Naive B cell (primary cell): Measurements from ENCODE around the gene FRAS1. TPM values are rescaled to one million over a fixed set of nuclear protein-coding genes. Genes with fewer than 3 reads are reported as not detected.

Source experiments
- ATAC-seq, 2 donors: fragments of 150-1000 bp; cut with Tn5 transposase; 2 replicates each; pipeline ENCODE4 v1.10.0; 2021; ENCODE audit warnings: low read depth in 2 of 2, mild to moderate bottlenecking in 2 of 2, moderate library complexity in 2 of 2
- DNase-seq: peaks from one replicate; pipeline ENCODE4 v3.0.0; 2022
- H3K27ac Mint-ChIP-seq, 6 donors: one replicate each; pipeline ENCODE4 v1.8.0; 2020 to 2022; ENCODE audit warnings: mild to moderate bottlenecking in 6 of 6, mixed read lengths in 6 of 6, moderate library complexity in 5 of 6, inconsistent platforms in 2 of 6
- H3K27me3 Mint-ChIP-seq, 3 donors: one replicate each; pipeline ENCODE4 v1.8.0; 2021 to 2022; ENCODE audit warnings: mixed read lengths in 3 of 3, mild to moderate bottlenecking in 1 of 3
- H3K36me3 Mint-ChIP-seq, 2 donors: one replicate each; pipeline ENCODE4 v1.8.0; 2020 to 2022; ENCODE audit warnings: mixed read lengths in 2 of 2, inconsistent platforms in 1 of 2, mild to moderate bottlenecking in 1 of 2
- H3K4me1 Mint-ChIP-seq, 3 donors: one replicate each; pipeline ENCODE4 v1.8.0; 2020 to 2022; ENCODE audit warnings: mixed read lengths in 3 of 3, inconsistent platforms in 1 of 3, mild to moderate bottlenecking in 1 of 3, moderate library complexity in 1 of 3
- H3K4me3 Mint-ChIP-seq, 8 donors: one replicate each; pipeline ENCODE4 v1.8.0; 2020 to 2022; ENCODE audit warnings: mild to moderate bottlenecking in 8 of 8, mixed read lengths in 8 of 8, moderate library complexity in 8 of 8, inconsistent platforms in 2 of 8
- H3K9me3 Mint-ChIP-seq, 7 donors: one replicate each; pipeline ENCODE4 v1.8.0; 2020 to 2022; ENCODE audit warnings: mixed read lengths in 7 of 7, mild to moderate bottlenecking in 5 of 7, inconsistent platforms in 2 of 7, moderate library complexity in 1 of 7
- polyA plus RNA-seq, 6 donors: library from polyadenylated mRNA; unstranded; fragments of 300-500 nt; fragmentation: Illumina TruSeq; gene quantifications; one replicate each; pipeline ENCODE4 v1.2.3, GENCODE V29; 2021; ENCODE audit warnings: low read depth in 6 of 6

Gene FRAS1
- polyA plus RNA-seq, 6 donors from 2014 or later: 0.01 to 0.09 TPM; not detected in 4

DNA sequence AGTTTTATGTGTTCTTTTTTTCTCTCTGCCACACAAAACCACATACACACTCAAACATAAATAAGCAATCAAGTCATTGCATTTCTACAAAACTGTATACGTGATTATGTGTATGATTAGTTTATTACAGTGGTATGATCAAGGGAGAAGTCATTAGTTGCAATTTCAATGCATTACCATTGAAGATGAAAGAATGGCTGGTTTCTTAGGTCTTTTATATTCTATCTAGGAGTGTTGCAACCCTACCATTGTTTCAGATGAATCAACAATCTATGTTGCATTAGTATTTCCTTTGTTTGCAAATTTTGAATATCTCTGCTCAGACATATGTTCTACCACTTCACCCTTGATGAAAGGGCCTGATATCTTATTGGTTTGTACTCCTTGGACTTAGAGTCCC is 501.3 kb downstream of the FRAS1 start:
- H3K36me3 Mint-ChIP-seq: peaks cover 0 to 5% of the 10 kb centered on the region in 2 donors
- no peaks in the 10 kb centered on the region for H3K9me3 Mint-ChIP-seq
- H3K4me1 Mint-ChIP-seq: no peaks in the 10 kb centered on the region
- no peak overlapping the region for H3K4me3 Mint-ChIP-seq
- H3K27me3 Mint-ChIP-seq: peaks cover 11 to 33% (median 22%) of the 10 kb centered on the region in 3 donors
- ATAC-seq (no peak), DNase-seq (no peak)
- H3K27ac Mint-ChIP-seq: no peak overlapping the region

DNA sequence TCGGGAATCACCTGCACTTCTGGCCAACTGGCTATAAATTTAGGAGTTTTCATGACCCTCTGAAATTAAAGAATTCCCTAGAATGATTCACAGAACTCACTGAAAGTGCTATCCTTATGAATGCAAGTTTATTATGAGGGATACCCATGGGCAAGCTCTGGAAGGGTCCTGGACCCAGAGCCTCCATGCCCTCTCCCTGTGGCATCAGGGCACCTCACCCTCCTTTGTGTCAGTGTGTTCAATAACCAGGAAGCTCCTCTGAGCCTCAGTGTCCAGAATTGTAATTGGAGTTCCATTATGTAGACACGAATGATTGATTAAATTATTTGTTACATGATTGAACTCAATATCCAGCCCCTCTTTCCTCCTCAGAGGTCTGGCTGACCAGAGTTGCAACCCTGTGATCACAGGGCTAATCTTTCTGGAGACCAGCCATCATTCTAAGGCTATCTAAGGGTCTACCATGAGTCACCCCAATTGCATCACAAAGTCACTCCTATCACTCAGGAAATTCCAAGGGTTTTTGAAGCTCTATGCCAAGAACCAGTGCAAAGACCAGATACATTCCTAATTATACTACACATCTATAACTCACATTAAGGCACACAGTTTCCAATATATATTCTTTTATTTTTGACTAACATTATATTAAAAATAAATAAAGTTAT is 503.3 kb downstream of the FRAS1 start:
- Mint-ChIP-seq H3K9me3 (no peaks in the 10 kb centered on the region), H3K4me1 (no peaks in the 10 kb centered on the region), H3K27me3 (peaks cover 5 to 26% (median 25%) of the 10 kb centered on the region in 3 donors), H3K4me3 (no peak overlapping the region), H3K27ac (no peak overlapping the region), H3K36me3 (no peaks in the 10 kb centered on the region)
- DNase-seq (no peak), ATAC-seq (no peak)

DNA sequence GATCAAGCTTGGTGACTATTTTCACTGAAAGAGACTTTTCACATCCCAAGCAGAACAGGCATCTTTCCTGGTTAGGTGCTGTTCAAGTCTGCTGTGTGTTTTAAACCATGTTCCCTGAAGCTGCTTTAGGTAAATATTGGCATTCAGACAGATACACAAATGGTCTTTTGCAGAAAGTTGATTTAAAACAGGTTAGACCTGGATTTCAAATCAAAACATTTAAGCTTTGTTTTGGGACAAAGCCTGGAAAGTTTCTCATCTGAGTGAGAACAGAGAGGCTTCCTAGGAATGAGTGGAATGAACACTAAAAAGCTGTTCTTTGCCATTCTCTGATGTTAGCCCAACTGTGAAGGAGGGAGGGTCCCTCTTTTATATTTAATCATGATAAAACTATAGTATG is 504.6 kb downstream of the FRAS1 start:
- peak overlapping the region in 1 of 6 donors; percentile 17 for H3K27ac Mint-ChIP-seq
- DNase-seq (no peak), ATAC-seq (no peak)
- no peaks in the 10 kb centered on the region for H3K4me1 Mint-ChIP-seq
- H3K36me3 Mint-ChIP-seq: no peaks in the 10 kb centered on the region
- H3K9me3 Mint-ChIP-seq: no peaks in the 10 kb centered on the region
- H3K27me3 Mint-ChIP-seq: peaks cover 5 to 26% (median 26%) of the 10 kb centered on the region in 3 donors
- no peak overlapping the region for H3K4me3 Mint-ChIP-seq

- no peaks in the 10 kb centered on the region for H3K36me3 Mint-ChIP-seq
- DNase-seq (no peak), ATAC-seq (no peak)
- H3K27me3 Mint-ChIP-seq: peaks cover 5 to 26% (median 26%) of the 10 kb centered on the region in 3 donors
- H3K9me3 Mint-ChIP-seq: no peaks in the 10 kb centered on the region
- H3K4me1 Mint-ChIP-seq: no peaks in the 10 kb centered on the region
- no peak overlapping the region for H3K4me3 Mint-ChIP-seq
- peak overlapping the region in 1 of 6 donors; percentile 64 for H3K27ac Mint-ChIP-seq
Observed at GRCh38 chr4:78562687-78563086, 505.6 kb downstream of the FRAS1 start.

GRCh38 chr4:78565971-78566372 is 508.8 kb downstream of the FRAS1 start:
- DNase-seq (no peak), ATAC-seq (no peak)
- Mint-ChIP-seq H3K27ac (no peak overlapping the region), H3K4me3 (no peak overlapping the region), H3K36me3 (no peaks in the 10 kb centered on the region), H3K9me3 (no peaks in the 10 kb centered on the region), H3K4me1 (no peaks in the 10 kb centered on the region), H3K27me3 (peaks cover 5 to 26% (median 26%) of the 10 kb centered on the region in 3 donors)

GRCh38 chr4:78566834-78567499 is 509.8 kb downstream of the FRAS1 start:
- Mint-ChIP-seq H3K9me3 (no peaks in the 10 kb centered on the region), H3K4me1 (no peaks in the 10 kb centered on the region), H3K4me3 (no peak overlapping the region), H3K27ac (no peak overlapping the region), H3K36me3 (no peaks in the 10 kb centered on the region), H3K27me3 (peaks cover 7 to 25% (median 21%) of the 10 kb centered on the region in 3 donors)
- DNase-seq (no peak), ATAC-seq (no peak)

GRCh38 chr4:78567500-78568060 is 510.5 kb downstream of the FRAS1 start:
- no peak for ATAC-seq
- H3K9me3 Mint-ChIP-seq: no peaks in the 10 kb centered on the region

GRCh38 chr4:78568640-78569305 is 511.6 kb downstream of the FRAS1 start:
- no peak overlapping the region for H3K27ac Mint-ChIP-seq
- no peak for DNase-seq

More at GRCh38 chr4:78567500-78568060, 510.5 kb downstream of the FRAS1 start:
- no peaks in the 10 kb centered on the region for H3K4me1 Mint-ChIP-seq
- H3K36me3 Mint-ChIP-seq: no peaks in the 10 kb centered on the region
- no peak for DNase-seq
- H3K4me3 Mint-ChIP-seq: no peak overlapping the region
- H3K27me3 Mint-ChIP-seq: peaks cover 12 to 23% (median 15%) of the 10 kb centered on the region in 3 donors
- H3K27ac Mint-ChIP-seq: no peak overlapping the region

DNA sequence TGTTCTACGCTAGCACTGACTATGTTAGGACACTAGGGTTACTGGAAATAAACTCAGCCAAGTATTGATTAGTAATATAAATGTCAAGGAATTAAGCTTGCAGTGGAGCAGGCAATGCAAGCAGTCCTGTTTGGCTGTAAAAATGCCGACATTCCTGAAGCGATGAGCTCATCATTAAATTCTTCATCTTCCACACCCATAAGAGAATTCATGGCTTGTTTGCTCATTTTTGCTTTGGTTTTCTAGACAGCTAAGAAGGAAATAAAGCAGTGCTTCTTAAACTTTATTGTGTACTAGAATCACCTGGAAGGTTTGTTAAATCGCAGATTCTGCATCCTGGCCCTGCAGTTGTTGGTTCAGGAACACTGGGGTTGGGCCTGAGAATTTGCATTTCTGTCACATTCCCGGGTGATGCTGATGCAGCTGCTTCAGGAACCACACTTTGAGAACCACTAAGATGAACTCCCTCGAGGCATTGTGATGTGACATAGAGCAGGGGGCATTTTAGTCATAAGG is 512.2 kb downstream of the FRAS1 start:
- no peaks in the 10 kb centered on the region for H3K9me3 Mint-ChIP-seq
- no peak for ATAC-seq
- no peak for DNase-seq
- H3K4me3 Mint-ChIP-seq: no peak overlapping the region
- H3K4me1 Mint-ChIP-seq: no peaks in the 10 kb centered on the region
- H3K27me3 Mint-ChIP-seq: peaks cover 9 to 20% (median 11%) of the 10 kb centered on the region in 3 donors
- H3K36me3 Mint-ChIP-seq: no peaks in the 10 kb centered on the region
- H3K27ac Mint-ChIP-seq: no peak overlapping the region

More at GRCh38 chr4:78568640-78569305, 511.6 kb downstream of the FRAS1 start:
- H3K4me1 Mint-ChIP-seq: no peaks in the 10 kb centered on the region
- H3K27me3 Mint-ChIP-seq: peaks cover 9 to 21% (median 12%) of the 10 kb centered on the region in 3 donors
- no peak for ATAC-seq
- H3K9me3 Mint-ChIP-seq: no peaks in the 10 kb centered on the region
- no peaks in the 10 kb centered on the region for H3K36me3 Mint-ChIP-seq
- no peak overlapping the region for H3K4me3 Mint-ChIP-seq

GRCh38 chr4:78570117-78570516 is 513.0 kb downstream of the FRAS1 start:
- peaks cover 4 to 13% (median 7%) of the 10 kb centered on the region in 3 donors for H3K27me3 Mint-ChIP-seq
- H3K4me1 Mint-ChIP-seq: no peaks in the 10 kb centered on the region
- ATAC-seq (no peak), DNase-seq (no peak)
- no peak overlapping the region for H3K27ac Mint-ChIP-seq
- peaks cover 0 to 1% (median 0%) of the 10 kb centered on the region in 7 donors for H3K9me3 Mint-ChIP-seq
- no peak overlapping the region for H3K4me3 Mint-ChIP-seq
- no peaks in the 10 kb centered on the region for H3K36me3 Mint-ChIP-seq

- DNase-seq (no peak), ATAC-seq (no peak)
- peaks cover 0 to 9% (median 7%) of the 10 kb centered on the region in 3 donors for H3K27me3 Mint-ChIP-seq
- peaks cover 0 to 4% of the 10 kb centered on the region in 2 donors for H3K36me3 Mint-ChIP-seq
- no peaks in the 10 kb centered on the region for H3K4me1 Mint-ChIP-seq
- H3K4me3 Mint-ChIP-seq: no peak overlapping the region
- H3K9me3 Mint-ChIP-seq: peaks cover 0 to 3% (median 0%) of the 10 kb centered on the region in 7 donors
- H3K27ac Mint-ChIP-seq: no peak overlapping the region
Observed at GRCh38 chr4:78571804-78572203, 514.7 kb downstream of the FRAS1 start.

- no peak for ATAC-seq
- H3K27me3 Mint-ChIP-seq: no peaks in the 10 kb centered on the region
Observed at GRCh38 chr4:78578674-78579425, 521.7 kb downstream of the FRAS1 start.

GRCh38 chr4:78581618-78582017 is 524.5 kb downstream of the FRAS1 start:
- no peak for DNase-seq
- no peaks in the 10 kb centered on the region for H3K4me1 Mint-ChIP-seq

More at GRCh38 chr4:78578674-78579425, 521.7 kb downstream of the FRAS1 start:
- Mint-ChIP-seq H3K4me1 (no peaks in the 10 kb centered on the region), H3K36me3 (peaks cover 0 to 4% of the 10 kb centered on the region in 2 donors), H3K27ac (no peak overlapping the region), H3K9me3 (peaks cover 0 to 3% (median 0%) of the 10 kb centered on the region in 7 donors), H3K4me3 (no peak overlapping the region)
- no peak for DNase-seq

More at GRCh38 chr4:78581618-78582017, 524.5 kb downstream of the FRAS1 start:
- Mint-ChIP-seq H3K27ac (no peak overlapping the region), H3K27me3 (no peaks in the 10 kb centered on the region), H3K4me3 (no peak overlapping the region), H3K36me3 (no peaks in the 10 kb centered on the region), H3K9me3 (peaks cover 0 to 3% (median 0%) of the 10 kb centered on the region in 7 donors)
- ATAC-seq: no peak
